Upper lobe of left lung (tissue), 4 donors: ENCODE data around the gene ARHGAP26.

Source experiments
- CTCF ChIP-seq, 6 experiments: fragments of 450-650 bp in 4 of 6; fragments of 200-600 bp in 2 of 6; sonication (generic) in 2 of 6; IDR thresholded peaks; one replicate each; pipeline ENCODE4 v1.5.1; 2016 to 2019; ENCODE audit warnings: antibody characterized with exemption in 6 of 6
- EP300 ChIP-seq, 4 donors: sonication (generic); formaldehyde crosslinking; IDR thresholded peaks; one replicate each; pipeline ENCODE4 v1.5.1; 2017; ENCODE audit warnings: antibody characterized with exemption in 4 of 4, control low read depth in 2 of 4
- POLR2A ChIP-seq, 4 donors: fragments of 450-650 bp; IDR thresholded peaks; one replicate each; pipeline ENCODE4 v1.5.1; 2016 to 2017; ENCODE audit warnings: antibody characterized with exemption in 4 of 4, mild to moderate bottlenecking in 2 of 4

DNA sequence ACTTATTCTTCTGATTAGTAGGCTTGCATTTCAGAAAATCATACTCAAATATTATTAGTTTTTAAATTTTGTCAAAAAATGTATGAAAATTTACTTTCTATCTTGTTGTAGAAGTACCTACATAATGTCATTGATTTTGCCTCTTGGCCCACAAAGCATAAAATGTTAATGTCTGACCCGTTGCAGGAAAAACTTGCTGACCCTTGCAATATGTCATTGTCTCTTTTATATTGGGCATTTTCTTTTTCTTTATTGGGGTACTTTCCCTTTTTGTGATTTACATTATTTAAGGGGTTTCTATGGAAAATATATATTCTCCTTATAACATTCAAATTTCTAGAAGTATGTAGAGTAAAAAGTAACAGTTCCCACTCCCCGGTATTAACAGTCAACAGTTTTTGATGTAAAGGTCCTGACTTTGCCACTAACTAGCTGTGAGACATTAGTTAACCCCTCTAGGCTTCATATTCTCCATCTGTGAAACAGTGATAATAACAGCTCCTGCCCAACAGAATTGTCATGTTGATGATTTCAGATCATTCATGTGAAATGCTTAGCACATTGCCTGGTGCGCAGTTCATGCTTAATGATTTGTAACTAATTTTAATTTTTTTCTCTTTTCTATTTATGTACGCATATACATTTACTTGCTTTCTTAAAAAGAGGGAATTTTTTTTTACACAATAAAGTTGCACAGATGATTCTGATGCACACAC is 243.2 kb downstream of the ARHGAP26 start:
- TF ChIP-seq CTCF (IDR thresholded peaks at IDR 0.05) (no peak), POLR2A (IDR thresholded peaks at IDR 0.05) (no peak), EP300 (IDR thresholded peaks at IDR 0.05) (no peak)
